Cortex of kidney (tissue), 1 donor: ENCODE results near the gene SIK3.
"Not testable (repeated sequence)": the region's sequence is repeated elsewhere in the genome, so short reads cannot be mapped to it uniquely, and the experiment has no call there.

Experiments used
- DNase-seq: peaks from one replicate; lab custom pipeline; 2025; lab: John Stamatoyannopoulos, UW

The SIK3 gene

DNA sequence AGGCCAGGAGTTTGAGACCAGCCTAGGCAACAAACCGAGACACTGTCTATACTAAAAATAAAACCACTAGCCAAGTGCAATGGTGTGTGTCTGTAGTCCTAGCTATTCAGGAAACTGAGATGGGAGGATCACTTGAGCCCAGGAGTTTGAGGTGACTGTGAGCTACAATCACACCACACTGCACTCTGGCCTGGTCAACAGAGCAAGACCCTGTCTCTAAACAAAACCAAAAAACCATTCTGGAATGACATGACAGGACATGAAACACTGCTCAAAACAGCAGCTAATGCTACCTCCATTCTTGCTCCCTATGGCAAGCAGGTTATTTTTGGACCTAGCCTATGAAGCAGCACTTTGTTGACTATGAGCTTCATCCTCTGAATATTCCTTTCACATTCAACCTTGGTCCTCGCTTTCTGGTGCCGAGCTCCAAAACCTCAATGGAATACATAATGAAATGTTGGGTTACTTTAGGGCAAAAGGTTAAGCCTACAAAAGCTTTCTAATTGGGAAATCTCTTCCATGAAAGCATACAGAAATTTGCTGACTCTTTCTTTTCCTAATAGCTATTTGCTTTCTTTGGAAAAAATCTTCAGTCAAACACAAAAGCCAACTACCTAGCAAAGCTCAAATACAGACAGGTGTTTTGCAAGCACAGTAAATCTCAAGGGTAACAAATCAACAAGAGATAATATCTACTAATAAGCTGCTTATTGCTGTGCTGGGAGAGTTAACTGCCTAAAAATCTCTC, 21.1 kb downstream of the SIK3 start:
- no peak for DNase-seq

GRCh38 chr11:117075186-117075585, 23.0 kb downstream of the SIK3 start:
- no peak for DNase-seq

GRCh38 chr11:117074119-117074518, 24.1 kb downstream of the SIK3 start:
- no peak for DNase-seq

GRCh38 chr11:117073539-117073938, 24.7 kb downstream of the SIK3 start:
- DNase-seq, result no peak

GRCh38 chr11:117072517-117073461, 25.4 kb downstream of the SIK3 start:
- no peak for DNase-seq

- DNase-seq, result no peak
Measured at GRCh38 chr11:117071344-117071787, 26.9 kb downstream of the SIK3 start.

DNA sequence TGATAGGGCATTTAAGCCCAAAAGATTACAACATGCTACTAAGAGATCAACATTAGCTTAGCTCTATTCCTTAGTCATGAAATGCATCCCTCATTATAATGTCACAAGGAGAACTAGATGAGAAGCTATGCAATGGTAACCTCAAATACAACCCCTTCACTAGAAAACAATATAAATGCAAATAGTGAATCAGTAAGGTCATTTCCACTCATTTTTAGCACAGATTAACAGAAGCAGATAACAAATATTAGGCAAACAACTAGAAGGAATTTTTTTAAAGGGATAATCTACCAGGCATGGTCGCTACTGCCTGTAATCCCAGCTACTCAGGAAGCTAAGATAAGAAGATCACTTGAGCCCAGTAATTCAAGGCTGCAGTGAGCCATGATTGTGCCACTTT, 28.2 kb downstream of the SIK3 start:
- DNase-seq, result no peak

- DNase-seq, result no peak
Measured at GRCh38 chr11:117068303-117068860, 29.8 kb downstream of the SIK3 start.

DNA sequence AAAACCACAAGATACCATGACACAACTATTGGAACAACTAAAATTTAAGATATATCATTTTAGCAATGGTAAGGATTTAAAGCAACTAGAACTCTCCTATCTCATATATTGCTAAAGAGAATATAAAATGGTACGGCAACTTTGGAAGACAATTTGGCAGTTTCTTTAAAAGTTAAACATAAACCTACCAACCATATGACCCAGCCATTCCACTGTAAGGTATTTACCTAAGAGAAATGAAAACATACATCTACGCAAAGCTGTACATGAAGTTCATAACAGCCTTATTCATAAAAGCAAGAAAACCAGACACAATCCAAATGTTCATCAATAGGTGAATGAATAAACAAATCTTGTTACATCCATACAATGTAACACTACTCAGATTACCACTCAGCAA, 31.3 kb downstream of the SIK3 start:
- DNase-seq, result no peak

- DNase-seq, result no peak
Measured at GRCh38 chr11:117064275-117064674, 34.0 kb downstream of the SIK3 start.

DNA sequence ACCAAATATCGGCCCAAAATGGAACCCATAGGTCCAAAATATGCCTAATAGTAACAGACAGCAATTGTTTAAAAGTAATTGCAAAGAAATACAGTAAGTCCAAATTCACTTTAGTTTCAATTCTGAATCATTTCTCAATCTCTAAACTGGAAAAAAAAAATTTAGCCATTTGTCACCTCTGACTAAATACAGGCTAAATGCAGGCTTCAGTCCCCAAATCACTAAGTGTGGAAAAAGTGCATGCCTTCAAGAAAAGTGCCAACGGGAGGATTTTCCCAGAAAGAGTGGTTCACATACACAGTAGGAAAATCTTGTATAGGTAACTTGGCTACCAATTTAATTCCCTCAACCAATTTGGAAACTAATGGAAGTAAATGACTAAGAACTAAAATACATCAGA, 35.7 kb downstream of the SIK3 start:
- DNase-seq, result no peak

GRCh38 chr11:117061256-117061655, 37.0 kb downstream of the SIK3 start:
- no peak for DNase-seq

DNA sequence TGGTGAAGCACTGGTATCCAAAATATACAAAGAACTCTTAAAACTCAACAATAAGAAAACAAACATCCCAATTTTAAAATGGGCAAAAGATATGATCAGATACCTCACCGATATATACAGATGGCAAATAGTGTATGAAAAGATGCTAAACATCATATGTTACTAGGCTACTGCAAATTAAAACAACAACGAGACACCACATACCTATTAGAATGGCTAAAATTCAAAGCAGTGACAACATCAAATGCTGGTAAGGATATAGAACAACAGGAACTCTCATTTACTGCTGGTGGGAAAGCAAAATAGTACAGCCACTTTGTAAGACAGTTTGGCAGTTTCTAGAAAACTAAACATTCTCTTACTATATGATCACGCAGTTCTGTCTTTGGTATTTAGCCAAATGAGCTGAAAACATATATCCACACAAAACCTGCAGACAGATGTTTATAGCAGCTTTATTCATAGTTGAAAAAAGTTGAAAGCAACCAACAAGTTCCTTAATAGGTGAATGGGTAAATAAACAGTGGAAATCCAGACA, 38.5 kb downstream of the SIK3 start:
- no peak for DNase-seq

- DNase-seq, result no peak
Measured at GRCh38 chr11:117058761-117059261, 39.4 kb downstream of the SIK3 start.

DNA sequence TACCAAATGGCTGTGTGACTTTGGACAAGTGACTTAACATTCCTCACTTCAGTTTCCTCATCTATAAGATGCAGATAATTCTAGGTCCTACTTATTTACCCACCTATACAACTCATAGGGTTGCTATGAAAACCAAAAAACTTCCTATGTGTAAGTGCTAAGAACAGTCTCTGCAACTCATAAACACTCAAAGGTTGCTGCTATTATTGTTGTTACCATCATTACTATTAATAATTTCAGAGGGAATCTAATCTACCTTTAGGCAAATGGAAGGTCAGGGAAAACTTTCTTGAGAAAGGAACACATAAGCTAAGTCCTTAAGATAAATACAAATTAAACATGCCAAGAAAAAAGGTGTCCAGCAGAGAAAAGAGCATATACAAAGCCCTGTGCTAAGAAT, 40.5 kb downstream of the SIK3 start:
- DNase-seq, result no peak

DNA sequence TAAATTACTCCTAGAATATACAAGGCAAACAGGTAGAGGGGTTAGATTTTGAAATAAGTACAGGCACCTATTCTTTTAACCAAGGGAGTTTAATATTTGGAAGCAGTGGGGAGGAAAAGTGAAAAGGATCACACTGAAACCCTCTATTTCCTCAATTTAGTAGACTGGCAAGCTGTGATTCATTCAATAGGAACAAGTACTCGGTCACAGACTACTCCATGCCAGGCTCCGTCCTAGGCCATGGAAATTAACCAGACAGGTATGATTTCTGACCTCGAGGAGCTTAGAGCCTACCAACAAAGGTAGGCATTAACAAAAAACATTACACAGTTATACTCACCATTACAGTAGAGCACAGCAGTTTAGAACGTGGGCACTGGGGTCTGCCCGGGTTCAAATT, 40.9 kb downstream of the SIK3 start:
- no peak for DNase-seq

DNA sequence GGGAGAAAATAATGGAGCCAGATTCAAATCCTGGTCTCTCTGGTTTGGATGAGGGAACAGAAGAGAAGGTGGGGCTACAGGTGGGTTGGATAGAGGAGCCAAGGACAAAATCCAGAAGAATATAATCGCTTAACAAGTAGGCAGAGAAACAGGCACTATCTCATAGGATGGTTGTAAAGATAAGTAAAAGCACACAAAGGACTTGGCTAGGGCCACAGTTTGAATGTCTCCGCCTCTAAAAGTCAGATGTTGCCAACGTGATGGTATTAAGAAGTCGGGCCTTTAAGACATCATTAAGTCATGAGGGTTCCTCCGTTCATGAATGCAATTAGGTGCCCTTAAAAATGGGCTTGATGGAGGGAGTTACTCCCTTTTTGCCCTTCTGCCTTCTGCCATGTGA, 42.8 kb downstream of the SIK3 start:
- no peak for DNase-seq

DNA sequence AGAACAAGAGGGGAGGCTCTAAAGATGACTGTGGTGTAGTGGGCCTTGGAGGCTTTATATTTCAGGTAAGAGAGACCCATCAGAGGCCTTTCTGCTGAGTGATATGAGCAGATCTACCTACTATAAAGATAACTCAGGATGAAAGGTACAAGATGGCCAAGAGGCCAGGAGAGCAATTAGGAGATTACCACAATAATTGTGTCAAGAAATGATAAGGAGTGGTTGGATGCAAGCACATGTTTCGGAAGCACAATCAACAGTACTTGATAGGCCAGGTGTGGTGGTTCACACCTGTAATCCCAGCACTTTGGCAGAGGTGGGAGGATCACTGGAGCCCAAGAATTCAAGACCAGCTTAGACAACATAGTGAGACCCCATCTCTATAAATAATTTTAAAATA, 43.8 kb downstream of the SIK3 start:
- no peak for DNase-seq

- DNase-seq, result no peak
Measured at GRCh38 chr11:117052196-117053149, 45.8 kb downstream of the SIK3 start.

DNA sequence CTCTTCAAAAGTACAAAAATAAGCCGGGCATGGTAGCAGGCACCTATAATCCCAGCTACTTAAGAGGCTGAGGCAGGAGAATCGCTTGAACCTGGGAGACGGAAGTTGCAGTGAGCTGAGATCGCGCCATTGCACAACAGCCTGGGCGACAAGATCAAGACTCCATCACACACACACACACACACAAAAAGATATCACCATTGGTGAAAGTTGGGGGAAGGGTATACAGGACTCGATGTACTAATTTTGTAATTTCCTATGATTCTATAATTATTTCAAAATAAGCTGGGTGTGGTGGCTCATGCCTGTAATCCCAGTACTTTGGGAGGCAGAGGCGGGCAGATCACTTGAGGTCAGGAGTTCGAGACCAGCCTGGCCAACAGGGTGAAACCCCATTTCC, 48.1 kb downstream of the SIK3 start:
- not testable (repeated sequence) for DNase-seq

DNA sequence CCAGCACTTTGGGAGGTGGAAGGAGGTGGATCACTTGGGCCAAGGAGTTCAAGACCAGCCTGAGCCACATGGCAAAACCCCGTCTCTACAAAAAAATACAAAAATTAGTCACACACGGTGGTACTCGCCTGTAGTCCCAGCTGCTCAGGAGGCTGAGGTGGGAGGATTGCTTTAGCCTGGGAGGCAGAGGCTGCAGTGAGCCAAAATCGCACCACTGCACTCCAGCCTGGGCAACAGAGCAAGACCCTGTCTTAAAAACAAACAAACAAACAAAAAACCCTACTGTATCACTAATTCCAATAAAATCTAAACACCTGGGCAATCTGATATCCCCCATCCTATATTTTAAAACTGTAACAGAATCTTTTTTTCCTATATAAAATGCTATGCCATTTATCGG, 51.6 kb downstream of the SIK3 start:
- not testable (repeated sequence) for DNase-seq
